ENCODE measurements around the gene MEGF6. TPM values are rescaled to one million over a fixed set of nuclear protein-coding genes. Genes with fewer than 3 reads are reported as not detected.

Gene MEGF6
- total and polyA plus RNA-seq, 2 of the 8 experiments (the other 6 are each of a cell fraction or from before 2014, with no cell fraction given), result 4.1 to 14.8 TPM

GRCh38 chr1:3474421-3474820 lies 136.9 kb downstream of the MEGF6 start (continued):
- TF ChIP-seq, protein P1, sequence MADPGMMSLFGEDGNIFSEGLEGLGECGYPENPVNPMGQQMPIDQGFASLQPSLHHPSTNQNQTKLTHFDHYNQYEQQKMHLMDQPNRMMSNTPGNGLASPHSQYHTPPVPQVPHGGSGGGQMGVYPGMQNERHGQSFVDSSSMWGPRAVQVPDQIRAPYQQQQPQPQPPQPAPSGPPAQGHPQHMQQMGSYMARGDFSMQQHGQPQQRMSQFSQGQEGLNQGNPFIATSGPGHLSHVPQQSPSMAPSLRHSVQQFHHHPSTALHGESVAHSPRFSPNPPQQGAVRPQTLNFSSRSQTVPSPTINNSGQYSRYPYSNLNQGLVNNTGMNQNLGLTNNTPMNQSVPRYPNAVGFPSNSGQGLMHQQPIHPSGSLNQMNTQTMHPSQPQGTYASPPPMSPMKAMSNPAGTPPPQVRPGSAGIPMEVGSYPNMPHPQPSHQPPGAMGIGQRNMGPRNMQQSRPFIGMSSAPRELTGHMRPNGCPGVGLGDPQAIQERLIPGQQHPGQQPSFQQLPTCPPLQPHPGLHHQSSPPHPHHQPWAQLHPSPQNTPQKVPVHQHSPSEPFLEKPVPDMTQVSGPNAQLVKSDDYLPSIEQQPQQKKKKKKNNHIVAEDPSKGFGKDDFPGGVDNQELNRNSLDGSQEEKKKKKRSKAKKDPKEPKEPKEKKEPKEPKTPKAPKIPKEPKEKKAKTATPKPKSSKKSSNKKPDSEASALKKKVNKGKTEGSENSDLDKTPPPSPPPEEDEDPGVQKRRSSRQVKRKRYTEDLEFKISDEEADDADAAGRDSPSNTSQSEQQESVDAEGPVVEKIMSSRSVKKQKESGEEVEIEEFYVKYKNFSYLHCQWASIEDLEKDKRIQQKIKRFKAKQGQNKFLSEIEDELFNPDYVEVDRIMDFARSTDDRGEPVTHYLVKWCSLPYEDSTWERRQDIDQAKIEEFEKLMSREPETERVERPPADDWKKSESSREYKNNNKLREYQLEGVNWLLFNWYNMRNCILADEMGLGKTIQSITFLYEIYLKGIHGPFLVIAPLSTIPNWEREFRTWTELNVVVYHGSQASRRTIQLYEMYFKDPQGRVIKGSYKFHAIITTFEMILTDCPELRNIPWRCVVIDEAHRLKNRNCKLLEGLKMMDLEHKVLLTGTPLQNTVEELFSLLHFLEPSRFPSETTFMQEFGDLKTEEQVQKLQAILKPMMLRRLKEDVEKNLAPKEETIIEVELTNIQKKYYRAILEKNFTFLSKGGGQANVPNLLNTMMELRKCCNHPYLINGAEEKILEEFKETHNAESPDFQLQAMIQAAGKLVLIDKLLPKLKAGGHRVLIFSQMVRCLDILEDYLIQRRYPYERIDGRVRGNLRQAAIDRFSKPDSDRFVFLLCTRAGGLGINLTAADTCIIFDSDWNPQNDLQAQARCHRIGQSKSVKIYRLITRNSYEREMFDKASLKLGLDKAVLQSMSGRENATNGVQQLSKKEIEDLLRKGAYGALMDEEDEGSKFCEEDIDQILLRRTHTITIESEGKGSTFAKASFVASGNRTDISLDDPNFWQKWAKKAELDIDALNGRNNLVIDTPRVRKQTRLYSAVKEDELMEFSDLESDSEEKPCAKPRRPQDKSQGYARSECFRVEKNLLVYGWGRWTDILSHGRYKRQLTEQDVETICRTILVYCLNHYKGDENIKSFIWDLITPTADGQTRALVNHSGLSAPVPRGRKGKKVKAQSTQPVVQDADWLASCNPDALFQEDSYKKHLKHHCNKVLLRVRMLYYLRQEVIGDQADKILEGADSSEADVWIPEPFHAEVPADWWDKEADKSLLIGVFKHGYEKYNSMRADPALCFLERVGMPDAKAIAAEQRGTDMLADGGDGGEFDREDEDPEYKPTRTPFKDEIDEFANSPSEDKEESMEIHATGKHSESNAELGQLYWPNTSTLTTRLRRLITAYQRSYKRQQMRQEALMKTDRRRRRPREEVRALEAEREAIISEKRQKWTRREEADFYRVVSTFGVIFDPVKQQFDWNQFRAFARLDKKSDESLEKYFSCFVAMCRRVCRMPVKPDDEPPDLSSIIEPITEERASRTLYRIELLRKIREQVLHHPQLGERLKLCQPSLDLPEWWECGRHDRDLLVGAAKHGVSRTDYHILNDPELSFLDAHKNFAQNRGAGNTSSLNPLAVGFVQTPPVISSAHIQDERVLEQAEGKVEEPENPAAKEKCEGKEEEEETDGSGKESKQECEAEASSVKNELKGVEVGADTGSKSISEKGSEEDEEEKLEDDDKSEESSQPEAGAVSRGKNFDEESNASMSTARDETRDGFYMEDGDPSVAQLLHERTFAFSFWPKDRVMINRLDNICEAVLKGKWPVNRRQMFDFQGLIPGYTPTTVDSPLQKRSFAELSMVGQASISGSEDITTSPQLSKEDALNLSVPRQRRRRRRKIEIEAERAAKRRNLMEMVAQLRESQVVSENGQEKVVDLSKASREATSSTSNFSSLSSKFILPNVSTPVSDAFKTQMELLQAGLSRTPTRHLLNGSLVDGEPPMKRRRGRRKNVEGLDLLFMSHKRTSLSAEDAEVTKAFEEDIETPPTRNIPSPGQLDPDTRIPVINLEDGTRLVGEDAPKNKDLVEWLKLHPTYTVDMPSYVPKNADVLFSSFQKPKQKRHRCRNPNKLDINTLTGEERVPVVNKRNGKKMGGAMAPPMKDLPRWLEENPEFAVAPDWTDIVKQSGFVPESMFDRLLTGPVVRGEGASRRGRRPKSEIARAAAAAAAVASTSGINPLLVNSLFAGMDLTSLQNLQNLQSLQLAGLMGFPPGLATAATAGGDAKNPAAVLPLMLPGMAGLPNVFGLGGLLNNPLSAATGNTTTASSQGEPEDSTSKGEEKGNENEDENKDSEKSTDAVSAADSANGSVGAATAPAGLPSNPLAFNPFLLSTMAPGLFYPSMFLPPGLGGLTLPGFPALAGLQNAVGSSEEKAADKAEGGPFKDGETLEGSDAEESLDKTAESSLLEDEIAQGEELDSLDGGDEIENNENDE (IDR thresholded peaks at IDR 0.05; ENCODE audit: insufficient replicate concordance, low read length), result no peak
- TF ChIP-seq RBBP5 (IDR thresholded peaks at IDR 0.05; ENCODE audit: borderline replicate concordance, low read depth, low read length), result no peak
- no peak for TF ChIP-seq RXRA (IDR thresholded peaks at IDR 0.05; ENCODE audit: insufficient read depth, low read depth, low read length)
- TF ChIP-seq GTF2F1 (IDR thresholded peaks at IDR 0.05; ENCODE audit: borderline replicate concordance, low read depth, low read length), result no peak
- TF ChIP-seq, protein P2, sequence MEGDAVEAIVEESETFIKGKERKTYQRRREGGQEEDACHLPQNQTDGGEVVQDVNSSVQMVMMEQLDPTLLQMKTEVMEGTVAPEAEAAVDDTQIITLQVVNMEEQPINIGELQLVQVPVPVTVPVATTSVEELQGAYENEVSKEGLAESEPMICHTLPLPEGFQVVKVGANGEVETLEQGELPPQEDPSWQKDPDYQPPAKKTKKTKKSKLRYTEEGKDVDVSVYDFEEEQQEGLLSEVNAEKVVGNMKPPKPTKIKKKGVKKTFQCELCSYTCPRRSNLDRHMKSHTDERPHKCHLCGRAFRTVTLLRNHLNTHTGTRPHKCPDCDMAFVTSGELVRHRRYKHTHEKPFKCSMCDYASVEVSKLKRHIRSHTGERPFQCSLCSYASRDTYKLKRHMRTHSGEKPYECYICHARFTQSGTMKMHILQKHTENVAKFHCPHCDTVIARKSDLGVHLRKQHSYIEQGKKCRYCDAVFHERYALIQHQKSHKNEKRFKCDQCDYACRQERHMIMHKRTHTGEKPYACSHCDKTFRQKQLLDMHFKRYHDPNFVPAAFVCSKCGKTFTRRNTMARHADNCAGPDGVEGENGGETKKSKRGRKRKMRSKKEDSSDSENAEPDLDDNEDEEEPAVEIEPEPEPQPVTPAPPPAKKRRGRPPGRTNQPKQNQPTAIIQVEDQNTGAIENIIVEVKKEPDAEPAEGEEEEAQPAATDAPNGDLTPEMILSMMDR (IDR thresholded peaks at IDR 0.05; ENCODE audit: control extremely low read depth in 1 of 3, insufficient read depth in 1 of 3, low read depth in 1 of 3, low read length in 3 of 3), result no peak
- TF ChIP-seq EGR1 (IDR thresholded peaks at IDR 0.05; ENCODE audit: borderline replicate concordance, low read depth, low read length), result no peak
- TF ChIP-seq BRCA1 (IDR thresholded peaks at IDR 0.05; ENCODE audit: low read depth, low read length), result no peak
- no peak for TF ChIP-seq TBP (IDR thresholded peaks at IDR 0.05; ENCODE audit: low read depth, low read length)
- TF ChIP-seq BCL11A (IDR thresholded peaks at IDR 0.05; ENCODE audit: low read depth in 2 of 2, low read length in 2 of 2), result no peak
- TF ChIP-seq JUND (IDR thresholded peaks at IDR 0.05; ENCODE audit: low read length), result no peak

All from H1 (cell line).